Gastroesophageal sphincter (tissue), 4 donors: ENCODE measurements around the gene CREB3L4. TPM values are rescaled to one million over a fixed set of nuclear protein-coding genes. Genes with fewer than 3 reads are reported as not detected.

Source experiments
- ATAC-seq: fragments of 150-250 bp; one replicate; pipeline ENCODE4 v1.9.1; 2016; ENCODE audit warnings: mild to moderate bottlenecking, moderate library complexity
- H3K27ac ChIP-seq, 4 donors: fragments of 200-600 bp; sonication (generic) in 3 of 4; 1 replicate in 3 of 4; 2 replicates in 1 of 4; pipeline ENCODE4 v1.5.1; 2016 to 2019
- H3K27me3 ChIP-seq: fragments of 200-600 bp; sonication (generic); one replicate; pipeline ENCODE4 v1.5.1; 2019
- H3K36me3 ChIP-seq, 2 donors: fragments of 200-600 bp; sonication (generic); one replicate each; pipeline ENCODE4 v1.5.1; 2019; ENCODE audit warnings: control low read depth in 1 of 2
- H3K4me1 ChIP-seq, 3 donors: fragments of 200-600 bp; sonication (generic); 1 replicate in 2 of 3; 2 replicates in 1 of 3; pipeline ENCODE4 v1.5.1; 2016 to 2019; ENCODE audit warnings: control low read depth in 2 of 3
- H3K4me3 ChIP-seq, 2 donors: fragments of 200-600 bp; sonication (generic); one replicate each; pipeline ENCODE4 v1.5.1; 2019; ENCODE audit warnings: mild to moderate bottlenecking in 1 of 2, moderate library complexity in 1 of 2
- H3K9me3 ChIP-seq, 3 donors: fragments of 200-600 bp; sonication (generic); one replicate each; pipeline ENCODE4 v1.5.1; 2017 to 2019; ENCODE audit warnings: control low read depth in 2 of 3
- CTCF ChIP-seq, 4 experiments: fragments of 200-600 bp in 2 of 4; fragments of 450-650 bp in 2 of 4; sonication (generic) in 1 of 4; IDR thresholded peaks; one replicate each; pipeline ENCODE4 v1.5.1; 2017 to 2019; ENCODE audit warnings: antibody characterized with exemption in 4 of 4, mild to moderate bottlenecking in 2 of 4, moderate library complexity in 2 of 4
- EP300 ChIP-seq: sonication (generic); formaldehyde crosslinking; IDR thresholded peaks from one replicate; pipeline ENCODE4 v1.6.1; 2017; ENCODE audit warnings: antibody characterized with exemption, mild to moderate bottlenecking
- POLR2A ChIP-seq, 2 donors: fragments of 450-650 bp; IDR thresholded peaks; one replicate each; pipeline ENCODE4 v1.6.1; 2017; ENCODE audit warnings: antibody characterized with exemption in 2 of 2, mild to moderate bottlenecking in 2 of 2, moderate library complexity in 1 of 2
- POLR2AphosphoS5 ChIP-seq: sonication (generic); formaldehyde crosslinking; IDR thresholded peaks from one replicate; pipeline ENCODE4 v1.6.1; 2017; ENCODE audit warnings: antibody characterized with exemption
- WGBS, 2 donors: methylation state at CpG; one replicate each; pipeline ENCODE4 v1.1.5; 2018; ENCODE audit warnings: low coverage in 1 of 2; 5-methylcytosine and 5-hydroxymethylcytosine counted together
- total RNA-seq, 4 donors: library from RNA; depleted of rRNA; stranded (reverse); fragments of >200 nt; gene quantifications; one replicate each; pipeline ENCODE4 v1.1.0, GENCODE V29; 2016

CREB3L4 gene
- total RNA-seq, 4 donors from 2014 or later, result 5.1 to 10.4 (median 6.8) TPM

- Histone ChIP-seq H3K9me3 (no peaks in the 10 kb centered on the region), H3K4me1 (peaks cover 0 to 61% (median 27%) of the 10 kb centered on the region in 3 donors), H3K27me3 (no peaks in the 10 kb centered on the region), H3K36me3 (peaks cover 0 to 60% of the 10 kb centered on the region in 2 donors), H3K4me3 (no peak overlapping the region), H3K27ac (no peak overlapping the region)
- WGBS, 2 donors, result 80% methylated on average over 1 of the region's 10 CpGs; no CpG with 5 or more reads in 1 of the 2 donors
- no peak for ATAC-seq
- TF ChIP-seq EP300, result no peak
- TF ChIP-seq POLR2AphosphoS5, result no peak
- TF ChIP-seq CTCF (IDR thresholded peaks at IDR 0.05), result no peak
- no peak for TF ChIP-seq POLR2A (IDR thresholded peaks at IDR 0.05)
These were observed 12.9 kb upstream of the CREB3L4 start for GRCh38 chr1:153954826-153955225.

- 10 to 53% methylated on average over 3 to 5 of the region's 6 CpGs for WGBS, 2 donors
- TF ChIP-seq POLR2AphosphoS5 (no peak), CTCF (IDR thresholded peaks at IDR 0.05) (no peak), EP300 (no peak), POLR2A (IDR thresholded peaks at IDR 0.05) (no peak)
- no peaks in the 10 kb centered on the region for H3K9me3 ChIP-seq
- peak overlapping the region; percentile 66 to 95 for H3K4me3 ChIP-seq
- no peak for ATAC-seq
- no peaks in the 10 kb centered on the region for H3K27me3 ChIP-seq
- H3K4me1 ChIP-seq, result peaks cover 0 to 82% (median 36%) of the 10 kb centered on the region in 3 donors
- H3K36me3 ChIP-seq, result peaks cover 0 to 56% of the 10 kb centered on the region in 2 donors
- peak overlapping the region in 3 of 4 donors; percentile 85 to 96 (median 96) for H3K27ac ChIP-seq
These were observed 10.5 kb upstream of the CREB3L4 start for GRCh38 chr1:153956997-153957715.

- Histone ChIP-seq H3K4me1 (peaks cover 0 to 87% (median 40%) of the 10 kb centered on the region in 3 donors), H3K27ac (peak overlapping the region; percentile 75 to 96 (median 90)), H3K36me3 (peaks cover 0 to 51% of the 10 kb centered on the region in 2 donors), H3K9me3 (no peaks in the 10 kb centered on the region), H3K27me3 (no peaks in the 10 kb centered on the region), H3K4me3 (peak overlapping the region; percentile 66 to 95)
- TF ChIP-seq POLR2A (IDR thresholded peaks at IDR 0.05) (no peak), CTCF (IDR thresholded peaks at IDR 0.05) (no peak), POLR2AphosphoS5 (no peak), EP300 (no peak)
- ATAC-seq, result no peak
- WGBS, 2 donors, result 0 to 1% methylated on average over 8 to 10 of the region's 13 CpGs
These were observed 10.0 kb upstream of the CREB3L4 start for GRCh38 chr1:153957744-153958110.

- peaks cover 0 to 87% (median 40%) of the 10 kb centered on the region in 3 donors for H3K4me1 ChIP-seq
- 0% methylated on average over 3 to 31 of the region's 75 CpGs for WGBS, 2 donors
- H3K27ac ChIP-seq, result peak within 1 kb of the TSS; percentile 75 to 96 (median 90)
- H3K4me3 ChIP-seq, result peak within 1 kb of the TSS; percentile 66 to 95
- no peaks in the 10 kb centered on the region for H3K9me3 ChIP-seq
- TF ChIP-seq CTCF (IDR thresholded peaks at IDR 0.05), result peak in 1 of 4 experiments; percentile 27
- peak; percentile 78 for TF ChIP-seq POLR2AphosphoS5
- peak; percentile 74 to 82 for TF ChIP-seq POLR2A (IDR thresholded peaks at IDR 0.05)
- TF ChIP-seq EP300, result no peak
- H3K27me3 ChIP-seq, result no peaks in the 10 kb centered on the region
- ATAC-seq, result peak; percentile 91
- peaks cover 0 to 45% of the 10 kb centered on the region in 2 donors for H3K36me3 ChIP-seq
These were observed 9.4 kb upstream of the CREB3L4 start, which contains the start of gene CRTC2 for GRCh38 chr1:153958111-153958960. Gene CRTC2, minus strand, starts transcription at chr1:153958612. Its CDS starts 115 bp downstream, at chr1:153958497.
